SK-N-SH (cell line): ENCODE results near the gene N4BP2L2. TPM values are rescaled to one million over a fixed set of nuclear protein-coding genes. Genes with fewer than 3 reads are reported as not detected.

Source experiments
- CTCF ChIA-PET: fragments of 300-600, 350-600 bp; formaldehyde crosslinking; extraction: SDS; loops from one replicate; lab custom pipeline; 2021; lab: Yijun Ruan, JAX
- POLR2A ChIA-PET: fragments of 350-600 bp; sonication (Branson Sonifier 250); formaldehyde crosslinking; extraction: SDS; loops from one replicate; lab custom pipeline; 2020; ENCODE audit warnings: antibody characterized with exemption, inconsistent platforms; lab: Yijun Ruan, JAX
- DNase-seq: peaks from one replicate; pipeline ENCODE4 v3.0.0; 2012
- H2AFZ ChIP-seq: fragments of 200-600 bp; sonication (generic); 2 replicates; pipeline ENCODE4 v1.8.1; 2016; ENCODE audit warnings: antibody characterized with exemption, mild to moderate bottlenecking, low read depth
- H3F3A ChIP-seq: fragments of 200-600 bp; sonication (generic); replicated peaks from 2 replicates; pipeline ENCODE3; 2016; ENCODE audit warnings: antibody characterized with exemption, mild to moderate bottlenecking; ENCODE audit not compliant: insufficient read depth
- H3K27ac ChIP-seq, 2 experiments: fragments of 200-500 bp in 1 of 2; fragments of 200-600 bp in 1 of 2; sonication (Bioruptor generic) in 1 of 2; sonication (generic), shearing (Covaris generic) in 1 of 2; 2 replicates each; pipeline versions ENCODE4 v1.5.1 to v1.6.1; 2014 to 2016; ENCODE audit warnings: low read depth in 2 of 2, inconsistent platforms in 1 of 2, low read length in 1 of 2, mild to moderate bottlenecking in 1 of 2, mixed read lengths in 1 of 2
- H3K27me3 ChIP-seq: fragments of 200-600 bp; sonication (generic), shearing (Covaris generic); 2 replicates; pipeline ENCODE4 v1.6.1; 2016; ENCODE audit warnings: mixed run types; ENCODE audit not compliant: insufficient read depth
- H3K36me3 ChIP-seq, 2 experiments: fragments of 200-500 bp in 1 of 2; fragments of 200-600 bp in 1 of 2; sonication (Bioruptor generic) in 1 of 2; sonication (generic) in 1 of 2; replicated peaks in 1 of 2; 2 replicates each; pipeline versions ENCODE3 to v1.5.1; 2014 to 2016; ENCODE audit warnings: low read length in 1 of 2, mild to moderate bottlenecking in 1 of 2; ENCODE audit not compliant: insufficient read depth in 2 of 2, control insufficient read depth in 1 of 2
- H3K4me1 ChIP-seq, 2 experiments: fragments of 200-500 bp in 1 of 2; fragments of 200-600 bp in 1 of 2; sonication (Bioruptor generic) in 1 of 2; sonication (generic), shearing (Covaris generic) in 1 of 2; 2 replicates each; pipeline versions ENCODE4 v1.5.1 to v1.6.1; 2014 to 2016; ENCODE audit warnings: low read depth in 1 of 2, low read length in 1 of 2, mixed run types in 1 of 2; ENCODE audit not compliant: insufficient read depth in 2 of 2, control insufficient read depth in 1 of 2
- H3K4me2 ChIP-seq: fragments of 200-600 bp; sonication (generic), shearing (Covaris generic); 2 replicates; pipeline ENCODE4 v1.6.1; 2017; ENCODE audit warnings: mixed run types
- H3K4me3 ChIP-seq, 2 experiments: fragments of 200-500 bp in 1 of 2; fragments of 200-600 bp in 1 of 2; sonication (Bioruptor generic) in 1 of 2; sonication (generic), shearing (Covaris generic) in 1 of 2; 2 replicates each; pipeline versions ENCODE4 v1.5.1 to v1.8.1; 2014 to 2016; ENCODE audit warnings: low read depth in 2 of 2, inconsistent platforms in 1 of 2, low read length in 1 of 2, mild to moderate bottlenecking in 1 of 2, mixed read lengths in 1 of 2, moderate library complexity in 1 of 2
- H3K79me2 ChIP-seq: fragments of 200-600 bp; sonication (generic); 2 replicates; pipeline ENCODE4 v1.8.1; 2017; ENCODE audit warnings: mild to moderate bottlenecking; ENCODE audit not compliant: insufficient read depth
- H3K9ac ChIP-seq: fragments of 200-600 bp; sonication (generic); 2 replicates; pipeline ENCODE4 v1.6.1; 2017; ENCODE audit warnings: mixed run types
- H3K9me2 ChIP-seq: fragments of 200-600 bp; sonication (generic); 2 replicates; pipeline ENCODE4 v1.6.1; 2017; ENCODE audit warnings: mixed run types
- H3K9me3 ChIP-seq: fragments of 200-600 bp; sonication (generic); 2 replicates; pipeline ENCODE4 v1.6.1; 2017; ENCODE audit warnings: mixed run types, mild to moderate bottlenecking, moderate library complexity
- H4K20me1 ChIP-seq: fragments of 200-600 bp; sonication (generic); 2 replicates; pipeline ENCODE4 v1.6.1; 2017; ENCODE audit warnings: mild to moderate bottlenecking, mixed run types; ENCODE audit not compliant: insufficient read depth
- EZH2phosphoT487 ChIP-seq: fragments of 200-600 bp; sonication (generic); IDR thresholded peaks from 2 replicates; pipeline ENCODE4 v1.6.1; 2017; ENCODE audit warnings: low read depth, mixed run types, mild to moderate bottlenecking, antibody characterized with exemption, moderate library complexity, borderline replicate concordance
- FOSL2 ChIP-seq: IDR thresholded peaks from 2 replicates; pipeline ENCODE4 v1.4.0; 2012; ENCODE audit warnings: low read depth, mild to moderate bottlenecking, moderate library complexity, borderline replicate concordance
- FOXJ3 ChIP-seq: sonication (generic); formaldehyde crosslinking; IDR thresholded peaks from 2 replicates; pipeline ENCODE4 v1.5.1; 2020; ENCODE audit warnings: mild to moderate bottlenecking, missing genetic modification reagents
- GATA2 ChIP-seq: sonication (generic); formaldehyde crosslinking; IDR thresholded peaks from 2 replicates; pipeline ENCODE4 v1.5.0; 2020; ENCODE audit warnings: mild to moderate bottlenecking, missing genetic modification reagents
- IRF3 ChIP-seq: fragments of 150-350 bp; IDR thresholded peaks from 2 replicates; pipeline ENCODE4 v1.6.1; 2016; ENCODE audit warnings: mild to moderate bottlenecking, low read depth, low read length
- JUND ChIP-seq: IDR thresholded peaks from 2 replicates; pipeline ENCODE4 v1.4.0; 2012
- MAX ChIP-seq: IDR thresholded peaks from 2 replicates; pipeline ENCODE4 v1.4.0; 2012; ENCODE audit warnings: low read depth
- NRF1 ChIP-seq: IDR thresholded peaks from 2 replicates; pipeline ENCODE4 v1.6.1; 2012; ENCODE audit warnings: low read depth, mild to moderate bottlenecking, low read length
- PBX3 ChIP-seq: IDR thresholded peaks from 2 replicates; pipeline ENCODE4; 2012
- POLR2AphosphoS5 ChIP-seq: IDR thresholded peaks from 2 replicates; pipeline ENCODE4 v1.6.1; 2012; ENCODE audit warnings: low read depth, low read length
- RAD21 ChIP-seq: IDR thresholded peaks from 2 replicates; pipeline ENCODE4 v1.6.1; 2012; ENCODE audit warnings: mild to moderate bottlenecking, low read length
- RFX5 ChIP-seq: IDR thresholded peaks from 2 replicates; pipeline ENCODE4 v1.6.1; 2012; ENCODE audit warnings: mild to moderate bottlenecking, improper control_type of control experiment, low read length
- RXRA ChIP-seq: IDR thresholded peaks from 2 replicates; pipeline ENCODE4 v1.4.0; 2012; ENCODE audit warnings: low read depth, mild to moderate bottlenecking, borderline replicate concordance
- TCF12 ChIP-seq: IDR thresholded peaks from 2 replicates; pipeline ENCODE4 v1.4.0; 2012
- TEAD4 ChIP-seq: IDR thresholded peaks from 2 replicates; pipeline ENCODE4 v1.4.0; 2012; ENCODE audit warnings: mild to moderate bottlenecking, borderline replicate concordance; ENCODE audit not compliant: insufficient read depth
- USF1 ChIP-seq: IDR thresholded peaks from 2 replicates; pipeline ENCODE4 v1.4.0; 2012; ENCODE audit warnings: low read depth, borderline replicate concordance
- USF2 ChIP-seq: fragments of 150-350 bp; IDR thresholded peaks from 2 replicates; pipeline ENCODE4 v1.6.1; 2017; ENCODE audit warnings: antibody characterized with exemption, low read length, low read depth, borderline replicate concordance
- ZBTB33 ChIP-seq: IDR thresholded peaks from 2 replicates; pipeline ENCODE4 v1.4.0; 2012; ENCODE audit warnings: low read depth, borderline replicate concordance
- WGBS: methylation state at CpG from one replicate; pipeline ENCODE4 v1.1.6; 2017; ENCODE audit warnings: low lambda C conversion rate; 5-methylcytosine and 5-hydroxymethylcytosine counted together
- polyA plus RNA-seq, 3 experiments: library from polyadenylated mRNA; depleted of rRNA; stranded (reverse); fragments of >200 nt; gene quantifications; 2 replicates each; pipeline ENCODE4 v1.2.3, GENCODE V29; 2012

N4BP2L2 gene
- polyA plus RNA-seq, 1 of the 3 experiments (the other 2 are of a cell fraction) = 16.0 TPM

GRCh38 chr13:32542221-32542620 is 3.6 kb upstream of the N4BP2L2 start:
- Histone ChIP-seq H3K4me3 (no peak overlapping the region), H3F3A (peaks cover 5% of the 10 kb centered on the region), H3K79me2 (peaks cover 14% of the 10 kb centered on the region), H3K4me1 (peaks cover 0 to 4% of the 10 kb centered on the region in 2 experiments; a peak in 2 of 4 replicates), H3K9me3 (no peaks in the 10 kb centered on the region), H3K27me3 (no peaks in the 10 kb centered on the region), H3K36me3 (no peaks in the 10 kb centered on the region), H3K27ac (no peak overlapping the region), H3K9ac (no peak overlapping the region), H3K9me2 (no peaks in the 10 kb centered on the region), H2AFZ (no peak overlapping the region), H4K20me1 (no peaks in the 10 kb centered on the region), H3K4me2 (no peak overlapping the region)
- ChIA-PET POLR2A (no interaction called here), CTCF (no interaction called here)
- no peak for DNase-seq
- TF ChIP-seq POLR2AphosphoS5 (no peak), RXRA (no peak), PBX3 (no peak), USF2 (no peak), ZBTB33 (no peak), RFX5 (no peak), RAD21 (no peak), USF1 (no peak), IRF3 (no peak), NRF1 (no peak), TCF12 (no peak), TEAD4 (no peak), GATA2 (CRISPR knock-in tag) (no peak), FOSL2 (no peak), EZH2phosphoT487 (no peak), MAX (no peak), JUND (no peak), FOXJ3 (CRISPR knock-in tag) (no peak)
- 66% methylated on average over 2 of the region's 2 CpGs for WGBS
